Measurements from ENCODE around the gene TENM4.

- no peak for TF ChIP-seq POLR2AphosphoS5 (IDR thresholded peaks at IDR 0.05; ENCODE audit: low read depth, low read length)
- no peak for TF ChIP-seq CTCF (IDR thresholded peaks at IDR 0.05)
Measured at GRCh38 chr11:78990261-78990660, 450.6 kb downstream of the TENM4 start.
